ENCODE measurements around the gene WDFY4.

DNA sequence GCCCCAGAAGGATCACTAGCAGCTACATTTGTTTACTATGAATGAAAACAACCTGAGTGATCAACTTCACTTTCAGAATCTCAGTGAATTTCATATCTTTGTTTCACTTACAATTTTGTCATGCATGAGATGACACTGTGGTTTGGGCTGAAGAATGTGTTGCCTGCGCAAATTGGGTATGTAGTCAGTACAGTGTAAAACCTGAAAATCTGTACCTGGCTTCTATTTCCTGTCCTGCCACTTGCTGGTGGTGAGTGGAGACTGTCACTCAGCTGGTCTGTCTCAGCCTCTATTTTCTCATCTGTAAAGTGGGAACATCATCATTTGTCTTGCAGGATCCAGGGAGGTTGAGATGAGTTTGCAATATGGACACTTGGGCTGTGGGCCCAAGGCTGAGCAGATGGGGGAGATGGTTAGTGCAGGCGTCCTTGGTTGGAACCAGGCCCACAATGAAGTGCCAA is 118.0 kb downstream of the WDFY4 start:
- TF ChIP-seq, protein P1, sequence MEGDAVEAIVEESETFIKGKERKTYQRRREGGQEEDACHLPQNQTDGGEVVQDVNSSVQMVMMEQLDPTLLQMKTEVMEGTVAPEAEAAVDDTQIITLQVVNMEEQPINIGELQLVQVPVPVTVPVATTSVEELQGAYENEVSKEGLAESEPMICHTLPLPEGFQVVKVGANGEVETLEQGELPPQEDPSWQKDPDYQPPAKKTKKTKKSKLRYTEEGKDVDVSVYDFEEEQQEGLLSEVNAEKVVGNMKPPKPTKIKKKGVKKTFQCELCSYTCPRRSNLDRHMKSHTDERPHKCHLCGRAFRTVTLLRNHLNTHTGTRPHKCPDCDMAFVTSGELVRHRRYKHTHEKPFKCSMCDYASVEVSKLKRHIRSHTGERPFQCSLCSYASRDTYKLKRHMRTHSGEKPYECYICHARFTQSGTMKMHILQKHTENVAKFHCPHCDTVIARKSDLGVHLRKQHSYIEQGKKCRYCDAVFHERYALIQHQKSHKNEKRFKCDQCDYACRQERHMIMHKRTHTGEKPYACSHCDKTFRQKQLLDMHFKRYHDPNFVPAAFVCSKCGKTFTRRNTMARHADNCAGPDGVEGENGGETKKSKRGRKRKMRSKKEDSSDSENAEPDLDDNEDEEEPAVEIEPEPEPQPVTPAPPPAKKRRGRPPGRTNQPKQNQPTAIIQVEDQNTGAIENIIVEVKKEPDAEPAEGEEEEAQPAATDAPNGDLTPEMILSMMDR (IDR thresholded peaks at IDR 0.05) = no peak
- TF ChIP-seq, protein P2, sequence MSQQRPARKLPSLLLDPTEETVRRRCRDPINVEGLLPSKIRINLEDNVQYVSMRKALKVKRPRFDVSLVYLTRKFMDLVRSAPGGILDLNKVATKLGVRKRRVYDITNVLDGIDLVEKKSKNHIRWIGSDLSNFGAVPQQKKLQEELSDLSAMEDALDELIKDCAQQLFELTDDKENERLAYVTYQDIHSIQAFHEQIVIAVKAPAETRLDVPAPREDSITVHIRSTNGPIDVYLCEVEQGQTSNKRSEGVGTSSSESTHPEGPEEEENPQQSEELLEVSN (IDR thresholded peaks at IDR 0.05; ENCODE audit: borderline replicate concordance, low read depth) = no peak
- TF ChIP-seq CHD2 (IDR thresholded peaks at IDR 0.05; ENCODE audit: low read length, partially characterized antibody) (no peak), CEBPB (IDR thresholded peaks at IDR 0.05) (no peak), POLR2A (IDR thresholded peaks at IDR 0.05; ENCODE audit: low read length) (no peak), ZC3H11A (IDR thresholded peaks at IDR 0.05) (no peak), MAFK (IDR thresholded peaks at IDR 0.05; ENCODE audit: partially characterized antibody) (no peak), MYC (IDR thresholded peaks at IDR 0.05; ENCODE audit: borderline replicate concordance, low read length) (no peak)
- TF ChIP-seq, protein P3, sequence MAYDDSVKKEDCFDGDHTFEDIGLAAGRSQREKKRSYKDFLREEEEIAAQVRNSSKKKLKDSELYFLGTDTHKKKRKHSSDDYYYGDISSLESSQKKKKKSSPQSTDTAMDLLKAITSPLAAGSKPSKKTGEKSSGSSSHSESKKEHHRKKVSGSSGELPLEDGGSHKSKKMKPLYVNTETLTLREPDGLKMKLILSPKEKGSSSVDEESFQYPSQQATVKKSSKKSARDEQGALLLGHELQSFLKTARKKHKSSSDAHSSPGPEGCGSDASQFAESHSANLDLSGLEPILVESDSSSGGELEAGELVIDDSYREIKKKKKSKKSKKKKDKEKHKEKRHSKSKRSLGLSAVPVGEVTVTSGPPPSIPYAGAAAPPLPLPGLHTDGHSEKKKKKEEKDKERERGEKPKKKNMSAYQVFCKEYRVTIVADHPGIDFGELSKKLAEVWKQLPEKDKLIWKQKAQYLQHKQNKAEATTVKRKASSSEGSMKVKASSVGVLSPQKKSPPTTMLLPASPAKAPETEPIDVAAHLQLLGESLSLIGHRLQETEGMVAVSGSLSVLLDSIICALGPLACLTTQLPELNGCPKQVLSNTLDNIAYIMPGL (CRISPR knock-in tag; IDR thresholded peaks at IDR 0.05; ENCODE audit: borderline replicate concordance) = no peak
- TF ChIP-seq, protein P4, sequence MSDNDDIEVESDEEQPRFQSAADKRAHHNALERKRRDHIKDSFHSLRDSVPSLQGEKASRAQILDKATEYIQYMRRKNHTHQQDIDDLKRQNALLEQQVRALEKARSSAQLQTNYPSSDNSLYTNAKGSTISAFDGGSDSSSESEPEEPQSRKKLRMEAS (IDR thresholded peaks at IDR 0.05) = no peak
- TF ChIP-seq, protein P5, sequence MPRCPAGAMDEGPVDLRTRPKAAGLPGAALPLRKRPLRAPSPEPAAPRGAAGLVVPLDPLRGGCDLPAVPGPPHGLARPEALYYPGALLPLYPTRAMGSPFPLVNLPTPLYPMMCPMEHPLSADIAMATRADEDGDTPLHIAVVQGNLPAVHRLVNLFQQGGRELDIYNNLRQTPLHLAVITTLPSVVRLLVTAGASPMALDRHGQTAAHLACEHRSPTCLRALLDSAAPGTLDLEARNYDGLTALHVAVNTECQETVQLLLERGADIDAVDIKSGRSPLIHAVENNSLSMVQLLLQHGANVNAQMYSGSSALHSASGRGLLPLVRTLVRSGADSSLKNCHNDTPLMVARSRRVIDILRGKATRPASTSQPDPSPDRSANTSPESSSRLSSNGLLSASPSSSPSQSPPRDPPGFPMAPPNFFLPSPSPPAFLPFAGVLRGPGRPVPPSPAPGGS (IDR thresholded peaks at IDR 0.05) = no peak
- TF ChIP-seq, protein P6, sequence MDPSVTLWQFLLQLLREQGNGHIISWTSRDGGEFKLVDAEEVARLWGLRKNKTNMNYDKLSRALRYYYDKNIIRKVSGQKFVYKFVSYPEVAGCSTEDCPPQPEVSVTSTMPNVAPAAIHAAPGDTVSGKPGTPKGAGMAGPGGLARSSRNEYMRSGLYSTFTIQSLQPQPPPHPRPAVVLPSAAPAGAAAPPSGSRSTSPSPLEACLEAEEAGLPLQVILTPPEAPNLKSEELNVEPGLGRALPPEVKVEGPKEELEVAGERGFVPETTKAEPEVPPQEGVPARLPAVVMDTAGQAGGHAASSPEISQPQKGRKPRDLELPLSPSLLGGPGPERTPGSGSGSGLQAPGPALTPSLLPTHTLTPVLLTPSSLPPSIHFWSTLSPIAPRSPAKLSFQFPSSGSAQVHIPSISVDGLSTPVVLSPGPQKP (IDR thresholded peaks at IDR 0.05; ENCODE audit: low read depth, low read length) = no peak
